Ishikawa (cell line): Measurements from ENCODE around the gene CLCN2.
A peak's percentile ranks its signal among the peaks of the same experiment; 100 is the strongest.

Experiments used
- CEBPB ChIP-seq: IDR thresholded peaks from 2 replicates; pipeline ENCODE4 v1.6.1; 2012
- CREB1 ChIP-seq: IDR thresholded peaks from 2 replicates; pipeline ENCODE4 v1.6.1; 2012; ENCODE audit warnings: low read depth
- EGR1 ChIP-seq: IDR thresholded peaks from 2 replicates; pipeline ENCODE4 v1.6.1; 2012
- EP300 ChIP-seq: IDR thresholded peaks from 2 replicates; pipeline ENCODE4 v1.6.1; 2012; ENCODE audit warnings: borderline replicate concordance
- FOXM1 ChIP-seq: IDR thresholded peaks from 2 replicates; pipeline ENCODE4 v1.6.1; 2012; ENCODE audit warnings: low read depth, borderline replicate concordance
- MAX ChIP-seq: IDR thresholded peaks from 2 replicates; pipeline ENCODE4 v1.6.1; 2012
- NFIC ChIP-seq: IDR thresholded peaks from 2 replicates; pipeline ENCODE4 v1.6.1; 2012
- RAD21 ChIP-seq: IDR thresholded peaks from 2 replicates; pipeline ENCODE4 v1.6.1; 2012; ENCODE audit warnings: low read depth
- TAF1 ChIP-seq: IDR thresholded peaks from 2 replicates; pipeline ENCODE4 v1.6.1; 2012; ENCODE audit warnings: low read depth, mild to moderate bottlenecking
- TCF12 ChIP-seq: IDR thresholded peaks from 2 replicates; pipeline ENCODE4 v1.6.1; 2012; ENCODE audit warnings: low read depth
- TEAD4 ChIP-seq: IDR thresholded peaks from 2 replicates; pipeline ENCODE4 v1.6.1; 2012
- USF1 ChIP-seq: IDR thresholded peaks from 2 replicates; pipeline ENCODE4 v1.6.1; 2012
- YY1 ChIP-seq: IDR thresholded peaks from 2 replicates; pipeline ENCODE4 v1.6.1; 2012; ENCODE audit warnings: low read depth
- ZBTB7A ChIP-seq: IDR thresholded peaks from 2 replicates; pipeline ENCODE4 v1.6.1; 2012; ENCODE audit warnings: low read depth
- TF ChIP-seq, protein P1 (sequence below): IDR thresholded peaks from 2 replicates; pipeline ENCODE4 v1.6.1; 2012; ENCODE audit warnings: low read depth, mild to moderate bottlenecking

Gene CLCN2

GRCh38 chr3:184325715-184326369 lies 35.6 kb downstream of the CLCN2 start:
- TF ChIP-seq CEBPB, result no peak
- TF ChIP-seq YY1, result no peak

DNA sequence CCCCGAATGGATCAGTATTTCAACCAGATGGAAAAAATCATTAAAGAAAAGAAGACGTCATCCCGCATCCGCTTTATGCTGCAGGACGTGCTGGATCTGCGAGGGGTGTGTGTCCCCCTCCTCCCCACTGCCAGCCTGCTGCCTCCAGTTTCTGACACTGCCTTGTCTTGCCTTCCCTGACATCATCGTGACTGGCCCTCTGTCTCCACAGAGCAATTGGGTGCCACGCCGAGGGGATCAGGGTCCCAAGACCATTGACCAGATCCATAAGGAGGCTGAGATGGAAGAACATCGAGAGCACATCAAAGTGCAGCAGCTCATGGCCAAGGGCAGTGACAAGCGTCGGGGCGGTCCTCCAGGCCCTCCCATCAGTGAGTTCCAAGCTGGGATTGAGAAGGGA lies 36.1 kb downstream of the CLCN2 start:
- no peak for TF ChIP-seq CREB1
- TF ChIP-seq ZBTB7A, result no peak
- TF ChIP-seq USF1, result no peak
- no peak for TF ChIP-seq FOXM1
- TF ChIP-seq CEBPB, result no peak
- no peak for TF ChIP-seq TEAD4
- TF ChIP-seq TAF1, result no peak
- TF ChIP-seq, protein P1, sequence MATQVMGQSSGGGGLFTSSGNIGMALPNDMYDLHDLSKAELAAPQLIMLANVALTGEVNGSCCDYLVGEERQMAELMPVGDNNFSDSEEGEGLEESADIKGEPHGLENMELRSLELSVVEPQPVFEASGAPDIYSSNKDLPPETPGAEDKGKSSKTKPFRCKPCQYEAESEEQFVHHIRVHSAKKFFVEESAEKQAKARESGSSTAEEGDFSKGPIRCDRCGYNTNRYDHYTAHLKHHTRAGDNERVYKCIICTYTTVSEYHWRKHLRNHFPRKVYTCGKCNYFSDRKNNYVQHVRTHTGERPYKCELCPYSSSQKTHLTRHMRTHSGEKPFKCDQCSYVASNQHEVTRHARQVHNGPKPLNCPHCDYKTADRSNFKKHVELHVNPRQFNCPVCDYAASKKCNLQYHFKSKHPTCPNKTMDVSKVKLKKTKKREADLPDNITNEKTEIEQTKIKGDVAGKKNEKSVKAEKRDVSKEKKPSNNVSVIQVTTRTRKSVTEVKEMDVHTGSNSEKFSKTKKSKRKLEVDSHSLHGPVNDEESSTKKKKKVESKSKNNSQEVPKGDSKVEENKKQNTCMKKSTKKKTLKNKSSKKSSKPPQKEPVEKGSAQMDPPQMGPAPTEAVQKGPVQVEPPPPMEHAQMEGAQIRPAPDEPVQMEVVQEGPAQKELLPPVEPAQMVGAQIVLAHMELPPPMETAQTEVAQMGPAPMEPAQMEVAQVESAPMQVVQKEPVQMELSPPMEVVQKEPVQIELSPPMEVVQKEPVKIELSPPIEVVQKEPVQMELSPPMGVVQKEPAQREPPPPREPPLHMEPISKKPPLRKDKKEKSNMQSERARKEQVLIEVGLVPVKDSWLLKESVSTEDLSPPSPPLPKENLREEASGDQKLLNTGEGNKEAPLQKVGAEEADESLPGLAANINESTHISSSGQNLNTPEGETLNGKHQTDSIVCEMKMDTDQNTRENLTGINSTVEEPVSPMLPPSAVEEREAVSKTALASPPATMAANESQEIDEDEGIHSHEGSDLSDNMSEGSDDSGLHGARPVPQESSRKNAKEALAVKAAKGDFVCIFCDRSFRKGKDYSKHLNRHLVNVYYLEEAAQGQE, result no peak
- TF ChIP-seq EP300, result no peak

DNA sequence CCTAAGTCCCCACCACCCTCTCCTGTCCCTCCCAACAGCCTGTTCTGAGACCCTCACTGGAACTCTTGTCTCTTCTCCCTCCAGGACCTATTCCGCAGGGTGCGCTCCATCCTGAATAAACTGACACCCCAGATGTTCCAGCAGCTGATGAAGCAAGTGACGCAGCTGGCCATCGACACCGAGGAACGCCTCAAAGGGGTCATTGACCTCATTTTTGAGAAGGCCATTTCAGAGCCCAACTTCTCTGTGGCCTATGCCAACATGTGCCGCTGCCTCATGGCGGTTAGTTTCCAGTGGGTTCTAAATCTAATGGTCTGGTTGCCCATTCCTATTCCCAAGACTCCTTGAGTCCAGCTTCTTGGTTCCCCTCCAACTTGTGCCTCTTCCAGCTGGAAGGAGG lies 37.7 kb downstream of the CLCN2 start:
- TF ChIP-seq YY1 (no peak), TCF12 (no peak), EP300 (no peak), NFIC (no peak), CREB1 (no peak), RAD21 (no peak), EGR1 (no peak), FOXM1 (no peak), TAF1 (no peak)
- TF ChIP-seq, protein P1, result no peak

DNA sequence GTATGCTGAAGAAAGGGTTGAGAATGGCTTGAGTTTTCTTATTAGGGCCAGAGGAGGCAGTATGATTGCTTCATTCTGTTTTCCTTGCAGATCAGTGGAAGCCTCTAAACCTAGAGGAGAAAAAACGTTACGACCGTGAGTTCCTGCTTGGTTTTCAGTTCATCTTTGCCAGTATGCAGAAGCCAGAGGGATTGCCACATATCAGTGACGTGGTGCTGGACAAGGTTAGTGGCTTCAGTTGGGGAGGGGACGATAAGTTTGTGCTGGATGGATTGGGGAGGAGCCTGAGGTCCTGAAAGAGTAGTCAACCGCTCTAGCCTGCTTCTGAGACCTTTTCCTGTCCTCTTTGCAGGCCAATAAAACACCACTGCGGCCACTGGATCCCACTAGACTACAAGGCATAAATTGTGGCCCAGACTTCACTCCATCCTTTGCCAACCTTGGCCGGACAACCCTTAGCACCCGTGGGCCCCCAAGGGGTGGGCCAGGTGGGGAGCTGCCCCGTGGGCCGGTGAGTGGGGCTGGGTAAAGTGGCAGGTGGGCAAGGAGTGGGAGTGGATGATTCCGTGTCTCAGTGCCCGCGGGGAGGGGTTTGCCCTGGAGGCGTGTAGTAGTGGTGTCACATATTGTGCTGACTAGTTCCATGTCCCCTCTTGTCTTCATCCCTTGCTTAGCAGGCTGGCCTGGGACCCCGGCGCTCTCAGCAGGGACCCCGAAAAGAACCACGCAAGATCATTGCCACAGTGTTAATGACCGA lies 38.5 kb downstream of the CLCN2 start:
- no peak for TF ChIP-seq NFIC
- no peak for TF ChIP-seq EGR1
- no peak for TF ChIP-seq CREB1
- no peak for TF ChIP-seq ZBTB7A
- no peak for TF ChIP-seq YY1
- TF ChIP-seq TCF12, result no peak
- TF ChIP-seq TAF1, result no peak
- no peak for TF ChIP-seq MAX
- no peak for TF ChIP-seq CEBPB
- TF ChIP-seq TEAD4, result no peak
- TF ChIP-seq FOXM1, result no peak
- no peak; the same call in 1 of the 2 replicates for TF ChIP-seq EP300

DNA sequence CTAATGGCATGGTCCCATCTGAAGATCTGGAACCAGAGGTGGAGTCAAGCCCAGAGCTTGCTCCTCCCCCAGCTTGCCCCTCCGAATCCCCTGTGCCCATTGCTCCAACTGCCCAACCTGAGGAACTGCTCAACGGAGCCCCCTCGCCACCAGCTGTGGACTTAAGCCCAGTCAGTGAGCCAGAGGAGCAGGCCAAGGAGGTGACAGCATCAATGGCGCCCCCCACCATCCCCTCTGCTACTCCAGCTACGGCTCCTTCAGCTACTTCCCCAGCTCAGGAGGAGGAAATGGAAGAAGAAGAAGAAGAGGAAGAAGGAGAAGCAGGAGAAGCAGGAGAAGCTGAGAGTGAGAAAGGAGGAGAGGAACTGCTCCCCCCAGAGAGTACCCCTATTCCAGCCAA lies 39.7 kb downstream of the CLCN2 start:
- no peak for TF ChIP-seq TAF1
- no peak for TF ChIP-seq FOXM1
- no peak for TF ChIP-seq YY1
- TF ChIP-seq TCF12, result no peak
- no peak for TF ChIP-seq RAD21
- TF ChIP-seq EGR1, result no peak
- TF ChIP-seq CEBPB, result no peak
- TF ChIP-seq ZBTB7A, result no peak
- TF ChIP-seq EP300, result no peak
- TF ChIP-seq CREB1, result no peak

GRCh38 chr3:184320104-184320445 lies 41.3 kb downstream of the CLCN2 start:
- TF ChIP-seq MAX (0 out of 2 replicates have a peak, but pooled peaks have one; percentile 24), YY1 (no peak), NFIC (peak; percentile 66)

- TF ChIP-seq FOXM1 (no peak), EGR1 (no peak)
These were observed 44.2 kb downstream of the CLCN2 start for GRCh38 chr3:184317201-184317600.
